GM11168 (cell line): ENCODE measurements around the gene INTS6.

Source experiments
- in situ Hi-C: fragments of 300-500 bp; cut with MboI; formaldehyde crosslinking; loops from one replicate; pipeline ENCODE4 v1.12.0; 2022; ENCODE audit warnings: low sequenced_read_pairs; ENCODE audit not compliant: unreplicated experiment

INTS6 gene

GRCh38 chr13:51456510-51456909 is 3.7 kb upstream of the INTS6 start:
- in situ Hi-C loops = no loop called here

- in situ Hi-C loops = no loop called here
Measured at GRCh38 chr13:51455532-51455931, 2.7 kb upstream of the INTS6 start.

GRCh38 chr13:51453959-51454703 is 1.3 kb upstream of the INTS6 start:
- in situ Hi-C loops = no loop called here

- in situ Hi-C loops = no loop called here
Measured at GRCh38 chr13:51453207-51453958, 547 bp upstream of the INTS6 start.

DNA sequence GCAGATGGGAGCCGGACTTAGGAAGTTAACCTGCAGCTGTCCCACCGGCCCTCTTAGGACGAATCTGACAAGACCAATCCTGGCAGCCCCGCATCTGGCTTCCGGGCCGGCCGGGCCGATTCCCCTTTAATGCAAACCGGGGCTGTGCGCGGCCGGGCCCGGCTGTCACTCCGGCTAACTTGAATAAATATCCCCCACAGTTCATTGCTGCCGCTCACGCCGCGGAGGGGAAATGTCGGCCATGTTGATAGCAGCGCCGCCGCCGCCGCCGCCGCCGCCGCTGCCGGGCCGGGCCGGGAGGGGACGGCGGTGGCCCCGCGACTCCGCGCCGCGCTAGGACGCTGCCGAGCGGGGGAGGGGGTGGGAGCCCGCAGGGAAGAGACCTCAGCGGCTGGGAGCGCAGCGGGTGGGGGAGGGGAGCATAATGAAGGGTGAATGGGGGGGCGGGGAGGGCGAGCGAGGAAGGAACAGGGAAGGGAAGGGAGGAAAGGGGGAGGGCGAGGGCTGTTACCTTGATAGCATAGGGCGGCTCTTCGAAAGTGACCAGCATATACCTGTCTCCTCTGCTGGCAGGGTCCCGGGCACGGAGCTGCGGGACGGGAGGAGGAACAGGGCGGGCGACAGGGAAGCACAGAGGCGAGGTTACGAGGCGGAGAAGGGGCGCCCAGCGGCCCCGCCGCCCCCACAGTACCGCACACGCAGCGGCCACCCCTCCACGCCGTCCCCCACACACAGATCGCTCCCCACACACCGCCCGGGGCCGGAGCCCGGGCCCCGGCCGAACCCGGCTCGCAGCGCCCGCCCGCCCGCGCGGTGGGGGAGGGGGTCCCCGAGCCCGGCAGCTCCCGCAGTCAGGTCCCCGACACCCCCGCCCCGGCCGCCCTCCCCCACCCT is 1.1 kb downstream of the INTS6 start:
- in situ Hi-C loops = no loop called here

DNA sequence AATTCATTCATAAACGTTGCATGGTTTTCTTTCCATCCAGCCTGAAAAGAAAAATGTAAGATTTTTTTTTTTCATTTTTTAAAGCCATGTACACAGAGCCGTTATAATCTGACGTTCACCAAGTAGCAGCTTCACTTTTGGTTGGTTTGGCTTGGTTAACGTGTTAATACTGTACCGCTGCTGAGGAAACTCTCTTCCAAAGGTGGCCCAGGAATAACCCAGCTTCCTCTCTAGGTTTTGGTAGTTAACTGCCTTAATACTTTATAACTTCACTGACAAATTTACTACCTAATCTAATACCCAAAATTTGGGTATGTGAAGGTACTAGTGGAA is 1.7 kb downstream of the INTS6 start:
- in situ Hi-C loops = no loop called here

- in situ Hi-C loops = no loop called here
Measured at GRCh38 chr13:51449018-51449417, 3.8 kb downstream of the INTS6 start.

DNA sequence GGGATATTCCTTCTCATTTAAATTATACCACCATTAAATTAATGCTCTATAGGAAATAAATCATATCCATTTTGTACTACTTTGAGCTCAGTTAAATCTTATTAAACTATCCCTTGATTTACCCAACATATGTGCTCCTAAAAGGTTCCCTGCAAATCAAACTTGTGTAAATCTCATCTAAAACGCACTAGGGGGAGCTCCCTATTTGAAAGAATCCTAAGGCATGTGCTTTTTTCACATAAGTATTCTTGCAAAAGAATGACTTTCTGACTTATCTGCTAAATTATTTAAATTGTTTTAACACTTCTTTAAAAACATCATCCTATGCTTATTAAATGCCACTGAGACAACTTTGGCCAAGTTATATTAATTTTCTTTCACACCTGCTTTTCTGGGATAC is 7.9 kb downstream of the INTS6 start:
- in situ Hi-C loops = loop anchor here (5.0 kb wide), 1 partner anchor 352 kb away; no protein-coding TSS in a partner anchor

- in situ Hi-C loops = loop anchor here (5.0 kb wide), 1 partner anchor 357 kb away; no protein-coding TSS in a partner anchor
Measured at GRCh38 chr13:51440381-51440780, 12.5 kb downstream of the INTS6 start.

DNA sequence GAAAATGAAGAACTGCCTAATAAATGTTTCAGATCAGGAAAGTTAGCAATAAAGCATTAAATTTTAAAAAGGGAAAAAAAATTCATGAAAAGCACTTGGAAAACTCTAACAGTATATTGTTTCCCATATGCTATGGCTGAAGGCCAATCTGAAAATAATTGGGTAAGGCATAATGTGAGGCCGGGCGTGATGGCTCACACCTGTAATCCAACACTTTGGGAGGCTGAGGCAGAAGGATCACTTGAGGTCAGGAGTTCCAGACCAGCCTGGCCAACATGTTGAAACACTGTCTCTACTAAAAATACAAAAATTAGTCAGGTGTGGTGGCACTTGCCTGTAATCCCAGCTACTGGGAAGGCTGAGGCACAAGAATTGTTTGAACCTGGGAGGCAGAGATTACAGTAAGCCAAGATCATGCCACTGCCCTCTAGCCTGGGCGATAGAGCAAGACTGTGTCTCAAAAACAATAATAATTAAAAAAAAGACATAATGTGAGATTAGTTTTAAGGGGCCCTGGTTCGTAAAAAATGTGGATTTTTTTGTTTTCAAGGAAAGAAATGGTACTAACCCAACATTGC is 15.2 kb downstream of the INTS6 start:
- in situ Hi-C loops = no loop called here

GRCh38 chr13:51435002-51435578 is 17.7 kb downstream of the INTS6 start:
- in situ Hi-C loops = no loop called here

DNA sequence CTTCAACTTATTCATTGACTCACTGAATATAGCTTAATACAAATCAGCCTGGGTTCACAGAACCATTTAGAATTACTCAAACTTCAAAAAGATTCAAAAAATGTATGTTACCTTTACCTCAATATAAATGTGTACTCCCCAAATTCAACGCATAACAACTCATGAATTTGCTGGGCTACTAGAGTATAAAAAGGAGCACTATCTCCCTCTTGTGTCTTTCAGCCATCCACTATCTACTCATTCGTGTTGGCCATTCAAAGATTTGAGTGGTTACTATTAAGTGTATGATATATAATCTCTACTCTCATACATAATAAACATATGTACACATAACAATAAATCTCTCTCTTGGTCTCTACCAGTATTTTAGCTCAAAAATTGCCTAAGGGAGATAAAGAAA is 20.3 kb downstream of the INTS6 start:
- in situ Hi-C loops = no loop called here

- in situ Hi-C loops = no loop called here
Measured at GRCh38 chr13:51426982-51427381, 25.9 kb downstream of the INTS6 start.

GRCh38 chr13:51425410-51426042 is 27.3 kb downstream of the INTS6 start:
- in situ Hi-C loops = no loop called here

DNA sequence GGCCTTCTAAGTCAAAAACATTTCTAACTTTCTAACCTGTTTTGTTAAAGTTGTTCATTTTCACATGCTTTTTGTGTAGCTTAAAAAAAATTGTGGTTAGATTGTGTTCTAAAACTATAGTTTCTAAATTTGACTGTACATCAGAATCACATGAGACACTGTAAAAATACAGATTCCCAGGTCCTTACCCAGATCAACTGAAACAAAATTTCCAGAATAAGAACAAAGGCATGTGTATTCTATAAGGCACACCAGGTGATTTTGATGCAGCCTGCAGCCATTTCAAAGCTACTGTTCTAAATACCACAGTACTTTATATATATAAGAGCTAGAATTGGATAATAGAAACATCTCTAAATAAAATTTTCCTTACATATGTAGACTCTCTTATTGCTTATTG is 29.1 kb downstream of the INTS6 start:
- in situ Hi-C loops = no loop called here

DNA sequence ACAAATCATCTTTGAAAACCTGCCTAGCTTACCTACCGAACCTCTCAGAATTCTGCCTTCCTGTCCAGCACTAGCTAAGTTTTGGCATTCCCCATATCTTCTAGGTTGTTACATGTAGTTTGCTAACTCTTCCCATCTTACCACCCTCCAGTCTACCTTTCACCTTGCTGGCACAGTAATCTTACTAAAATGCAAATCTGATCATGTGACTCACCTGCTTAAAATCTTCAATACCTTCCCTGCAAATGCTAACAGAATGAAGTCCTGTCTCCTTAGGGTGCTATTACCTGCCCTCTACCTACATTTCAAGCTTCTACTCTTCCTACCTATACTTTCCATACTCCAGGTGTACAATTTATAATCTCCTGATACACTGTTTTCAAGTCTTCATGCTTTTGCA is 30.4 kb downstream of the INTS6 start:
- in situ Hi-C loops = no loop called here

GRCh38 chr13:51420681-51421490 is 31.9 kb downstream of the INTS6 start:
- in situ Hi-C loops = no loop called here

- in situ Hi-C loops = no loop called here
Measured at GRCh38 chr13:51419001-51419636, 33.7 kb downstream of the INTS6 start.
